ENCODE results near the gene EYS. TPM values are rescaled to one million over a fixed set of nuclear protein-coding genes. Genes with fewer than 3 reads are reported as not detected.

EYS gene
- total RNA-seq, 1 donor from 2014 or later: 0.41 TPM

DNA sequence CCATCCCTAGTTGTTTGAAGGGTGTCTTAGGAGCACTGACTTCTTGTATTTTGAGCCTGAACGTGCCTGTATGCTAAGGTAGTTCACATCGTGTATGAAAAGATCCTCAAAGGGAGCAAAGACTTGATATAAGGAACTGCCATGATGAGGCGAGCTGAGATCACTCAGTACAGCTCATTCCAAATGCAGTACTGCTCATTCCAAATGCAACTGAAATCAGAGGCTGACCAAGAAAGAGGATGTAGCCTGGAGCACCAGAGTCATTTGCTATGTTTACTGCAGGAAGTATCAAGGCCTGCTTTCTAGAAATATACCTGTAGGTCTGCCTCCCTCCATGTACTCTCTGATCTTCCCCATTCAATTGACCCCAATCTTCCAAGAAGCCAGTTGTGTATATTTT lies 832.2 kb downstream of the EYS start:
- DNase-seq (ENCODE audit: extremely low read depth, low read depth, low spot score): no peak

DNA sequence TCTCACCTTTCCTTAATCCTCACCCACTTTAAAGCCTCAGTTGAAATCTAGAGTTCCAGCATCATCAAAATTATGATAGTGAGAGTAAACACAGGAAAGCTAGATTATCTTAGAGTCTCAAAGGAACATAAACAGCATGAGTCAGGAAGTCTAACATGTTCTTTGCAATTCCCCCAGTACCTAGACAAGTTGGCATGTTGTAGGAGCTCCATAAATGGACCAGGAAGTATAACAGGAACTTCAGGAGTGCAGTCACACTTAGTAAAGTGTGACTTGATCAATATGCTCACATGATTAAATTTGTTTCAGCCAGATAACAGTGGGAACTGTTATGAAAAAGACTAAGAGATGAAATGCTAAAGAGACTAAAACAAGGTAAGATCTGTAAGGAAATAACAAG lies 834.4 kb downstream of the EYS start:
- no peak for DNase-seq (ENCODE audit: extremely low read depth, low read depth, low spot score)

DNA sequence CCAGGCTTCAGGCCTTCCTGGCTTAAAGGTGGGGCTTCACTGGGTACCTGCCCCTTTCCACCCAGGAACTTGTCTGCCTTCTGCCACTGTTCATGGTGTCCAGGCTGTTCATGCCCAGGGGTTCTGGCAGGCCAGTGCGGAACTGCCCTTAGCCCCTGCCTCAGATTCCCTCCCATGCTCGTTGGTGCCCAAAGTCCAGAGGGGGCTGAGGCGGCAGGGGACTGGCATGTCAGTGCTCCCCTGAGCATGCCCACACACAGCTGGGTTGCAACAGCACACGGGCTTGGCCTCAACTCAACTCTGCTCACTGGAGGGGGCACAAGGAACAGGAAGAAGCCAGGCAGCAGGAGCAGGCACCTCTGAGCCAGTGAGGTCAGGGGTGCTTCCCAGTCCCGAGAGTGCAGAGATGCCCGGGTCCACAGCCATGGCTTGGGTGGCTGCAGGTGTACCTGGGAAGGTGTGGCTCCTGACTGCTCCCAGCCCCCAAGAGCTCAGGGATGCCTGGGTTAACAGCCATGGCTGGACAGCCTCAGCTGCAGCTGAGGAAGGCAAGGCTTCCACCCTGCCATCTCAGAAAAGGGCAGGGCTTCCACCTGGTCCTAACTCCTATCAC lies 845.9 kb downstream of the EYS start:
- DNase-seq (ENCODE audit: extremely low read depth, low read depth, low spot score): no peak

DNA sequence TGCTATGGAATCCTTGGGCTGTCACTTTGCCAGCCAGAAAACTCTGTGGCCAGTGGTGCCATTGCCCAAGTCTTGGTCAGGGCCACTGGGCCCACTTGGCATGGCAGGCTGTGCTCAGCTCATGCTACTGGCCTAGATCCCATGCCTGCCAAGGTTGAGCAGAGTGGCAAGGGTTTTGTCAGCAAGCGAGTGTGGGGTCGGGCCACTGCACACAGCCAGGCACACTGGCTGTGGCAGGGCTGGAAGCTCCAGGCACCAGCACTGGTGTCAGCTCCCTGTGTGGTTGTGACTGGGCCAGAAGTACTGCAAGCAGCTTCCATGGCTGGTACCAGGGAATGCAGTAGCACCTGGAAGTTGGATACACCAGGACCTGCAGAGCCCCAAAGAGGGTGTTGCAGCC lies 846.8 kb downstream of the EYS start:
- no peak for DNase-seq (ENCODE audit: extremely low read depth, low read depth, low spot score)

DNA sequence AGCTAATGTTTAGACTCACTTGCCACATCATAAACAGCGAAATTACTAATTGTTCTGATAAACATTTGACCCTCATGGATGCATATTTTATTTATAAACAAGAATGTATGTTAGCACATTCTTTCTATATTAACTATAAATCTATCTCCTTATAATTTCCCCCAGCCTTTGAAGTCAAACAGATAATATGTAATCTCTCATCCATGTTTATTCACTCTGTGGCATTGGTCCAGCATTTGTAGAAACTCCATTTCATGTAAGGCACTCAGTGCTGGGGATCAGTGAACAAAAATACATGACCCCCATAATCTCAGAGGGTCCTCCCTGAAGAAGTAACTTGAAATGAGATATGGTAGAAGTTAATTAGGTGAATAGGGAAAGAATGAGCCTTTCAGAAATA lies 856.9 kb downstream of the EYS start:
- no peak for DNase-seq (ENCODE audit: extremely low read depth, low read depth, low spot score)

DNA sequence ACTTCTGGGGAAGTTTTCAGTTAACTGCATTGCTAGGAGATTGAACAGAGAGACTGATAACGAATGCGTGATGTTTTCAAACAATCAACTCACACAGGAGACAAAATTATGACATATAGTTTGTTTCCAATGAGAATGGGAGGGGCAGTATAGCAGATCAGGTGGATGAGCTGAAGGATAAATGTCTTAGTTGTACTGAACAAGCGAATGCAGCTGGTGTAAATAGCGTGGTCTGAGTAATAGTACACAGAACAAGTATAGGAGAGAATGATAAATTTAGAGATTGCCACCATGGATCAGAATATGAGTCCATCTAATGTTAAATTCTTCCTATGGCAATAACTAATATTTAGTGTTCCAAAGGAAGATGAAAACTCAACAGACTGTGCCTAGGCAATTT lies 858.6 kb downstream of the EYS start:
- no peak for DNase-seq (ENCODE audit: extremely low read depth, low read depth, low spot score)

DNA sequence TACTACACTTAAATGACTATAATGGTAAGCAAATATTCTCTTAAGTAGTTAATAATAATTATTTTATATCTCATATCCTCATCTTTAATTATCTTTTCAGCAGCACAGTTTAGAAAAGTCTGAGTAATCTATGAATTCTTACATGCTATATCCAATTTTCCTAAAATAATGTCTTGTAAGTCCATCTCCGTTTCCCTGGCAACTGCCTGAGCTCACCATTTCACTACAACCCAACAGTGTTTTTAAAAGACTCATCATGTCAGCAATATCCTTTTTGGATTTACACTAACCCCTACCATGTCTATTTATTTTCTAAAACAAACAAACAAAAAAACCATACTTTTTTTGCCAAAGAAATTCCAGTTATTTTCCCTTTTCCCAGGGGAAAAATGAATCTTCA lies 859.6 kb downstream of the EYS start:
- DNase-seq (ENCODE audit: extremely low read depth, low read depth, low spot score): no peak

DNA sequence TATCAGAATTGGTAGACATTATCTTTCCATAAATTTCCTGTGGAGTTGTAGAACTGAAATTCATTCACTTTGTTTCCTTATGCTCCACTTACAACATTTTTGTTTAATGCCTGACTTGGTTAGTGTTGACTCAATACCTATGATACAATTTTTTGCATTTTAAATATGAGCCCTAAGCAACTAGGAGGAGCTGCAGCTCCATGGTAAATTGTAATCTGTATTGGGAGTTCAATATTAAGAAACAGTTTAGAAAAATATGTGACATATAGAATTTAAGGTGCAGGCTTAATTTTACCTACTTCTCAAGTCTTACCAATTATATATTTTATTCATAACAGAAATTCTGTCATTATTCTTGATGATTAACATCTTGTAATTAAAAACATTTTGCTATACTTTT lies 868.3 kb downstream of the EYS start:
- DNase-seq (ENCODE audit: extremely low read depth, low read depth, low spot score): no peak

DNA sequence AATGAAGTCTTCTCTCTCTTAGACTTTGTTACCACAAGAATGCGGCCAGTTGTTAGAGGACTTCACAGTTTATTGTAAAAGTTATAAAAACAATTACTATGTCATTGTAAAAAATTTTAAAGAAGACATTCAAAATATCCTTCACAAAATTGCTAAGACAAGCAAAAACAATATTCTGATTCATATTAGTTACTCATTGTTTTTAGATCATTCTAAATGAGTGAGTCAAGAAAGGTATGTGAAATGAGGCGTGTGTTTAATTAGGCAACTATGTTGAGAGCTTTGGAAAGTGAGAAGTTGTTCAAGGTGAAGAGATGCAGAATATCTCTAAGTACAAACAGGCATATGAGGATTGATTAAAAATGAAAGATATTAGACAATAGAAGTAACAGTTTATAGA lies 875.3 kb downstream of the EYS start:
- DNase-seq (ENCODE audit: extremely low read depth, low read depth, low spot score): no peak

DNA sequence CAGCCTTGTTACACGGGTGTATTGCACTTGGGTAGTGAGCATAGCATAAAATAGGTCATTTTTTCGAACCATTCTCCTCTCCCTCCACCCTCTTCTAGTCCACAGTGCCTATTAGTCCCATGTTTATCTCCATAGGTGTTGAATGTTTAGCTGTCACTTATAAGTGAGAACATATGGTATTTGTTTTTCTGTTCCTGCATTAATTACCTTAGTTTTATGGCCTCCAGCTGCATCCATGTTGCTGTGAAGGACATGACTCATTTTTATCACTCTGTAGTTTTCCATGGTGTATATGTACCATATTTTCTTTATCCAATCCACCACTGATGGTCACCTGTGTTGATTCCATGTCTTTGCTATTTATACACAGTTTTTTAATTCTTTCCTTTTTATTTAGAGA lies 889.5 kb downstream of the EYS start:
- no peak for DNase-seq (ENCODE audit: extremely low read depth, low read depth, low spot score)

DNA sequence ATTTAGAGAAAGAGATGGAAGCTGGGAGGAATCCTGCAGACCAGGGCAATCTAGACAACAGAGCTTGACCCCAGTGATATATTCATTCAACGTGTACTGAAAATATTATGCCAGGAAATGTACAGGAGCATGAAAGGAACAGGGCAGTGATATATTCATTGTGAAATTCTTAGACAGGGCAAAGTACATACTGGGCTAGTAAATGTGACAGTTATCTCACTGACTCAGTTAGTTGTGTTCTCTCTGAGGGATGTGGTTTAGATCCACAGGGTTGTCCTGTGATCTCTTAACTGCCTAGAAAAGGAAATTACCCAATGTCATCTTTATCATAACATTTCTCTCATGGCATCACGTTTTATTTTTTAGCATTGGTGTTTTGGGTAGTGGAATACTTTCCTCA lies 891.3 kb downstream of the EYS start:
- DNase-seq (ENCODE audit: extremely low read depth, low read depth, low spot score): no peak

DNA sequence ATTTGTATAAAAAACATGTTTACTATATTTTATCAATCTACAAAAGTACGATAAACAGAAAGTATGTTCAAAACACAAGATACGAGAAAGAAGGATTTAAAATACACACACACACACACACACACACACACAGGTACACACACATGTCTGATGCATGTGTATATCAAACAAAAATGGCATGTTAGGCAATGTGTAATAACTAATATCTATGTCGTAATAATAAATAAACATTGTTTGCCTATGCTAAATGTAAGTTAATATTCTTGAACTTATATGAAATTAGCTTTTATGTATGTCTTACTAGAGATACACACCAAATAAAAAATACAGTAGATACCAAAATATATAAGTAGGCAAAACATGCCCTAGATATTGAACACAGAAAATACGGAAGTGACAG lies 894.9 kb downstream of the EYS start:
- DNase-seq (ENCODE audit: extremely low read depth, low read depth, low spot score): no peak

DNA sequence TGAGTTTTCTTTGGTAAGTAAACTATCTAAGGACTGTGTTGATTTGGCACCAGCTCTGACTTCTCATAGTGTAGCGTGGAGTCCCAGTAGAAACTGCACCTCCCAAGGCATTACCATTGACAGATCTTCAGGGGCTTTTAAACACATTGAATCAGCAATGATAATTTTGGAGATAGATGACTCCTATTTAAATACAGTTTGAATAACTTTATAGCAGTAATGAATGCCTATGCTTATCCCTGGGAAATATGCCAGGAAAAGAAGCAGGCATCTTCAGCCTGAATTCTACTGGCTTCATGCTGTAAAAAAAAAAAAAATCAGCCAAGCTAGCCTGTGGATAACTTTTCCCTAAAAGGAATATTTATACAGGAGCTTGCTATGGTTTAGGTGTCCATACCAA lies 895.9 kb downstream of the EYS start:
- DNase-seq (ENCODE audit: extremely low read depth, low read depth, low spot score): no peak

DNA sequence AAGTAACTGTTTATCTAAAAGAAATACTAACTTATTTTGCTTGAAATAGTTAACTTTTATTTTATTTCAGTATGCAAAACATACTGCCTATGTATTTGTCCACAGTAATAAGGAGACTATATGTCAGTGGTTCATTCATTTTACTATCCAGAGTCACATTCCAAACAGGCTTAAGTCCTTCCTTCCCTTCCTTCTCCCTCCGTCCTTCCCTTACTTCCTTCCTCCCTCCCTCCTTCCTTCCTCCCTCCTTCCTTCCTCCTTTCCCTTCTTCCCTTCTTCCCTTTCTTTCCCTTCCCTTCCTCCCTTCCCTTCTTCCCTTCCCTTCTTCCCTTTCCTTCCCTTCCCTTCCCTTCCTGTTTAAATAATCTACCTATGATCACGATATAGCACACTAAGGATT lies 899.2 kb downstream of the EYS start:
- DNase-seq (ENCODE audit: extremely low read depth, low read depth, low spot score): no peak

DNA sequence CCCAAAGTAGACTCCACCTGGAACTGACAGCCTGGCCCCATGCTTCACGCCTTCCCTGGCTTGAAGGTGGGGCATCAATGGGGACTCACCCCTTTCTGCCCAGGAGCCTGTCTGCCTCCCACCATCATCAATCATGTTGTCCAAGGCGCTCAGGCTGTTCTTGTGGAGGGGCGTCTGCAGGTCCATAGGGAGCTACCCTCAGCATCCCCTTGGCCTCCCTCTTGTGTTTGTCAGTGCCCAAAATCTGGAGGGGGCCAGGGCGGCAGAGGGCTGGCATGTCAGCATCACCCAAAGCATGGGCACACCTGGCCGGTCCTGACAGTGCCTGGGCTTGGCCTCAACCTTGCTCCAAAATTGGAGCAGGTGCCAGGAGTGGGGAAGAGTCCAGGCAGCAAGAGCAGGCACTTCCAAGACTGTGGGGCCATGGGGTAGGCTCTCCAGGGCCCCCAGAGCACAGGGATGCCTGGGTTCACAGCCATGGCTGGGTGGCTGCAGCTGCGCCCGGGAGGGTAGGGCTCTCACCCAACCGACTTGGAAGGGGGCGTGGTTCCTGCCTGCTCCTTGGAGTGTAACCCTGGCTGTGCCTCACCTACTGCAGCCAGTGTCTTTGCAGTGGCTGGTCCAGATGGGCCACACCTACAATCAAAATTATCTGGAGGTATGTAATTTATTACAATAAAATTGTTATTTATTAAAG lies 903.4 kb downstream of the EYS start:
- DNase-seq (ENCODE audit: extremely low read depth, low read depth, low spot score): no peak

DNA sequence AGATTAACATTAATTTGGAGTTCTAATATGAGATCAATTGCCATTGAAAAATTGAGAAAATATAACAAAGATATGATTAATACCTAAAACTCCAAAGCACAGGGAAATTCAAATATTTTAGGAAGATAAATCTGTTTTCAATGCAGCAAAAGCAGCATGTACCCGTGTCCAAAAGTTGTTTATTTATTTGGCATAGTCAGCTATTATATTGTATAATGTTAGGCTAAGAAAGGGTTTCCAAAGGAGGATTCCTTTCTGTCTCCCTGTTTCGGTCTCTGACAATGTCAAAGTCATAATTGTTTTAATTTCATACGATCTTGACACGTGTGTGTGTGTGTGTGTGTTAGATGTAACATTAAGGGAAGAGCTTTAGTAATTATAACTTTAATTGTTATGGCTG lies 914.5 kb downstream of the EYS start:
- DNase-seq (ENCODE audit: extremely low read depth, low read depth, low spot score): no peak

DNA sequence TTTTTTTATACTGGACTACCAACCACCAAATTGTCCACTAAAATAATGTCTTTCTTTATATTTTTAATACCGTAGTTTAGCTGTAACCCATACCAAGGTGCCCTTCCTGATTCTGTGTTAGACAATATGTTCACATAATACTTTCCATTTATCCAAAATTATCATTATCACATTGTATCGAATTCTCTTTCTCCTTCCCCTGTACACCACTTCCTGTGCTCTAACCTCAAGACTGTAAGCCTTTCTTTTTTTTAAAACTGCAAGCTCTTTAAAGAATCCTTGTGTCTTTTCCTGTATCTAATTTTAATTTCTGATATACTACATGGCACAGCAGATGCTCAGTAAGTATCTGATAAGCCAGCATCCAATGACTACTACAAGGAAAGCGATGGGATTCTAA lies 917.5 kb downstream of the EYS start:
- DNase-seq (ENCODE audit: extremely low read depth, low read depth, low spot score): no peak

DNA sequence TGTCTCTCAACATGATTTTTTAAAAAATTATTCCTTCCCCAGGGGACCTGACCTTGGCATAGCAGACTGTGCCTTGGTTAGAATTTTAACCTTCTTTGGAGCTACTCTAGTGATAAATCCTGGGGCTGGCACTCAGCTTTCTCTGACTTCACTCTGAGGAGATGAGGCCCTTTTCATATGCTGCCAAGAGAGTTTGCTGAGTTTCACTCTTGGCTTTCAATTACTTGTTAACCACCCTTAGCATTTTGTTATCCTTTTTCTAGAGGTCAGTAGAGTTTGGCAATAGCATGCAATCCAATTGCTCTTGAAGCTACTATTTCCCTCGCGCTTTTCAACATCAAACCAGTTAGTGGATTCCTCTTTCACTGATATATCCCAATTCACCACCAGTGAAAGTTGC lies 920.3 kb downstream of the EYS start:
- no peak for DNase-seq (ENCODE audit: extremely low read depth, low read depth, low spot score)

DNA sequence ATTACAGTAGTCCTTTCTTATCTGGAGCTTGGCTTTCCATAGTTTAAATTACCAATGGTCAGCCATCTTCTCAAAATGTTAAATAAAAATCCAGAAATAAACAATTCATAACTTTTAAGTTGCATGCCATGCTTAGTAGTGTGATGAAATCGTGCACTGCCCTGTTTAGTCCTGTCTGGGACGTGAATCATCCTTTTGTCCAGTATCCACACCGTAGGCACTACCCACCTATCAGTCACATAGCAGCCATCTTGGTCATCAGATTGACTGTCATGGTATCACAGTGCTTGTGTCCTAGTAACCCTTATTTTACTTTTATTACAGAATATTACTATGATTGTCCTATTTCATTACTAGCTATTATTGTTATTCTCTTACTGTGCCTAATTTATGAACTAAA lies 924.1 kb downstream of the EYS start:
- no peak for DNase-seq (ENCODE audit: extremely low read depth, low read depth, low spot score)

DNA sequence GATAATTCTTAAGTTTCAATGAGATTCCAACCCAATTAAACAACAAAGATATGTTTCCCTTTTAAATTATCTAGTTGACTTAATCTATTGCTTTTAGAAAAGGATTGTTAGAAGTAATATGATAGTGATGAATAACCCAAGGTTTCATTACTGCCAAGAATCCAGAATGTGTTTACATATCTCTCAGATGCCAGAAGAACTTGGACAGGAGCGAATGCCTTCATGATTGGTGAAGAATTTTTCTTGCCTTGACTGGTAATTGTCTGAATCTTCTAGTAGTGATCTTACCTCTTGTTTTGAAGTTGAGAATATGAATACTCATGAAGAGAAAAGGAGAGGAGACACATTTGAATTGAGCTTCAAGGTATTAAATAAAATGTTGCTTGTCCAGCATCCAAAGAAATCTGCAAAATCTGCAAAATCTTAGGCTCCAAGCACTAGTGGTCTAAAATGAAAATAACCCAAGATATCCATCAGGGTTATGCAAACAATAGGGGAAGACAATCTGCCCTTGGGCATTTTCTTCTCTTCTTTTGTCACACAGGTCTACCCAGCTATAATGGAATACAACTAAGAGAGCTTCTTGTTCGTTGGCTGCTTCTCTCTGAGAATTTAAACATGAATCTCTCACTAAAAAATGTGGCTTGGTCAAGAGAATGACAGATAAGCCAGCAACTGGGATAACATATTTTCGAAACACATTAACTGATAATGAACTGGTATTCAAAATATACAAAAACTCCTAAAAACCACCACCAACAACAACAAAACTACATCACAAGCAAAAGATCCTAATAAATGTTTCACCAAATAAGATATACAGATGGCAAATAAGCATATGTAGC lies 928.9 kb downstream of the EYS start:
- no peak for DNase-seq (ENCODE audit: extremely low read depth, low read depth, low spot score)

DNA sequence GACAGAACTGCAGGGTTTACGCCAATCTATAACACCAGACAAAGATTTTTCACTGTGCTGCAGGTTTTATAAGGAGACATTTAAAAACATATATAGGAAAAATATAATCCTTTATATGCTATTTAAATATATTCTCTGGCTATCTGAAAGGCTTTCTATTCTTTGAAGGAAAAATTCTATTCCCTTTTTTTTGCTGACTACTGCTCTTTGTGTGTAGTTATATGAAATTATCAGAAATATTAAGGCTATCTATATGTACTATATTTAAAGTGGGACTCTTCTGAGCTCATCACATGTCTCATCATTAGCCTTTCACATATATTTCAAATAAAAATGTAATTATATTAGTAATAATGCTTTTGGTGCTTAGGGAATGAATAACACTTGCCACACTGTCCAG lies 930.7 kb downstream of the EYS start:
- DNase-seq (ENCODE audit: extremely low read depth, low read depth, low spot score): no peak

DNA sequence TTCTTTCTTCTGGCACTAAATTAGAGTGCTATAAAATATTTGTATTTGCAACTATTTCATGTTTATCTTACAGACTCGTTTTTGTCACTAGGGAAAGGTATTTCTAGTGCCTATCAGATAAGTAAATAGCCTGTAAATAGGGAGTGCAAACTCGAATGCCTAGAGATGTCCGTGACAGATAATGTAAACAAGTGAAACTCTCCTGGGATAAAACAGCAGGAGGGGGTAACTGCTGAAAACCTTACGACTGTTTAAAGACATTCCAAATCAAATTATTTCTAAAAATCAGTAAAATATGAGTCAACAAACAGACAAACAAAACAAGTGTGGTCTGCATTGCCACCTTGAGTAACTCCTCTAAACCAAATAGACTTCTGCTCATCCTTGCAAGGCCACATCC lies 932.1 kb downstream of the EYS start:
- DNase-seq (ENCODE audit: extremely low read depth, low read depth, low spot score): no peak

Data from glomerular endothelial cell (primary cell).